ENCODE results near the gene ABI3.
"Not testable (repeated sequence)": the region's sequence is repeated elsewhere in the genome, so short reads cannot be mapped to it uniquely, and the experiment has no call there.

The ABI3 gene

GRCh38 chr17:49258394-49258793 lies 47.9 kb downstream of the ABI3 start:
- no peak for DNase-seq

- no peak for DNase-seq
These were observed 49.1 kb downstream of the ABI3 start for GRCh38 chr17:49259663-49260010.

- DNase-seq, result peak; percentile 44
These were observed 49.7 kb downstream of the ABI3 start for GRCh38 chr17:49260011-49260816.

GRCh38 chr17:49260817-49261291 lies 50.3 kb downstream of the ABI3 start:
- peak; percentile 17 for DNase-seq

- not testable (repeated sequence) for DNase-seq
These were observed 51.0 kb downstream of the ABI3 start for GRCh38 chr17:49261540-49261939.

GRCh38 chr17:49266233-49266632 lies 55.7 kb downstream of the ABI3 start:
- no peak for DNase-seq

GRCh38 chr17:49267912-49268311 lies 57.4 kb downstream of the ABI3 start:
- no peak for DNase-seq

GRCh38 chr17:49269356-49269755 lies 58.8 kb downstream of the ABI3 start:
- DNase-seq, result no peak
